Measurements from ENCODE around the gene TMC8.

Gene TMC8

GRCh38 chr17:78128551-78129350 is 1.8 kb upstream of the TMC8 start, which contains the start of gene TMC6:
TSS of gene TMC6 (minus strand) at chr17:78128755. CDS start at chr17:78126832, 1,923 bp downstream.
- no peak for TF ChIP-seq CTCF (conservative IDR thresholded peaks at IDR 0.05; ENCODE audit: low read depth, low read length)
- no peak for DNase-seq (ENCODE audit: low read depth)
- peak within 1 kb of the TSS; percentile 65 for H3K4me3 ChIP-seq (ENCODE audit: low read depth, low read length)

GRCh38 chr17:78129351-78130089 is 1.1 kb upstream of the TMC8 start:
- TF ChIP-seq CTCF (conservative IDR thresholded peaks at IDR 0.05; ENCODE audit: low read depth, low read length) = no peak
- no peak overlapping the region for H3K4me3 ChIP-seq (ENCODE audit: low read depth, low read length)
- no peak for DNase-seq (ENCODE audit: low read depth)

GRCh38 chr17:78130090-78130436 is 508 bp upstream of the TMC8 start:
- TF ChIP-seq CTCF (conservative IDR thresholded peaks at IDR 0.05; ENCODE audit: low read depth, low read length) = no peak
- no peak overlapping the region for H3K4me3 ChIP-seq (ENCODE audit: low read depth, low read length)
- no peak for DNase-seq (ENCODE audit: low read depth)

- no peak for TF ChIP-seq CTCF (conservative IDR thresholded peaks at IDR 0.05; ENCODE audit: low read depth, low read length)
- no peak overlapping the region for H3K4me3 ChIP-seq (ENCODE audit: low read depth, low read length)
- DNase-seq (ENCODE audit: low read depth) = no peak
Observed at GRCh38 chr17:78131172-78132083, 857 bp downstream of the TMC8 start.

GRCh38 chr17:78132084-78132676 is 1.6 kb downstream of the TMC8 start:
- no peak for DNase-seq (ENCODE audit: low read depth)
- no peak overlapping the region for H3K4me3 ChIP-seq (ENCODE audit: low read depth, low read length)
- TF ChIP-seq CTCF (conservative IDR thresholded peaks at IDR 0.05; ENCODE audit: low read depth, low read length) = no peak

- no peak for DNase-seq (ENCODE audit: low read depth)
- no peak overlapping the region for H3K4me3 ChIP-seq (ENCODE audit: low read depth, low read length)
- no peak for TF ChIP-seq CTCF (conservative IDR thresholded peaks at IDR 0.05; ENCODE audit: low read depth, low read length)
Observed at GRCh38 chr17:78132767-78133178, 2.2 kb downstream of the TMC8 start.
